22Rv1 (cell line): ENCODE data around the gene SCEL.

Experiments used
- CTCF ChIP-seq: fragments of 450-650 bp; IDR thresholded peaks from 2 replicates; pipeline ENCODE4 v1.5.1; 2017; ENCODE audit warnings: mild to moderate bottlenecking
- ZFX ChIP-seq: fragments of 450-650 bp; IDR thresholded peaks from 2 replicates; pipeline ENCODE4 v1.6.1; 2017; ENCODE audit warnings: antibody characterized with exemption, borderline replicate concordance

- TF ChIP-seq CTCF (no peak), ZFX (no peak)
Measured at GRCh38 chr13:77571956-77572355, 36.5 kb downstream of the SCEL start.
